ENCODE measurements around the gene STXBP2.

The STXBP2 gene

DNA sequence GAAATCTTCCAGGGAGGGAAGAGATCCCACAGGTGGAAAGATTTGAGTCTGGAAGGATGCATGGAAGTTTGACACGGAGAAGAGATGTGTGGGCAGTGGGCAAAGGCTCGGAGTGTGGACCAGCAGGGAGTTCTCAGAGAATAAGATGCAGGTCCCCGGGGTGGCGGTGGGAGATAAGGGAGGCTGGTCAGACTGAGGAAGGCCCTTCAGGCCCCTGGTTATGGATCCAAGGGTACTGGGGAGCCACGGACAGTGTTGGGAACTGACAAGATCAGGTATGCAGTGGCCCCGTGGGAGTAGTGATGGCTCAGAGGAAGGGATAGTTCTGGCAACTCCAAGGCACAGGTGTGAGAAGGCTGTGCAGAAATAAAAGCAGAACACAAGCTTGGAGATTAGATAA, 38.7 kb upstream of the STXBP2 start:
- no peak overlapping the region for H3K4me3 ChIP-seq (ENCODE audit: low read depth, low read length)
- TF ChIP-seq, protein P1, sequence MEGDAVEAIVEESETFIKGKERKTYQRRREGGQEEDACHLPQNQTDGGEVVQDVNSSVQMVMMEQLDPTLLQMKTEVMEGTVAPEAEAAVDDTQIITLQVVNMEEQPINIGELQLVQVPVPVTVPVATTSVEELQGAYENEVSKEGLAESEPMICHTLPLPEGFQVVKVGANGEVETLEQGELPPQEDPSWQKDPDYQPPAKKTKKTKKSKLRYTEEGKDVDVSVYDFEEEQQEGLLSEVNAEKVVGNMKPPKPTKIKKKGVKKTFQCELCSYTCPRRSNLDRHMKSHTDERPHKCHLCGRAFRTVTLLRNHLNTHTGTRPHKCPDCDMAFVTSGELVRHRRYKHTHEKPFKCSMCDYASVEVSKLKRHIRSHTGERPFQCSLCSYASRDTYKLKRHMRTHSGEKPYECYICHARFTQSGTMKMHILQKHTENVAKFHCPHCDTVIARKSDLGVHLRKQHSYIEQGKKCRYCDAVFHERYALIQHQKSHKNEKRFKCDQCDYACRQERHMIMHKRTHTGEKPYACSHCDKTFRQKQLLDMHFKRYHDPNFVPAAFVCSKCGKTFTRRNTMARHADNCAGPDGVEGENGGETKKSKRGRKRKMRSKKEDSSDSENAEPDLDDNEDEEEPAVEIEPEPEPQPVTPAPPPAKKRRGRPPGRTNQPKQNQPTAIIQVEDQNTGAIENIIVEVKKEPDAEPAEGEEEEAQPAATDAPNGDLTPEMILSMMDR (IDR thresholded peaks at IDR 0.05; ENCODE audit: borderline replicate concordance, insufficient read depth, low read depth, low read length) = no peak

DNA sequence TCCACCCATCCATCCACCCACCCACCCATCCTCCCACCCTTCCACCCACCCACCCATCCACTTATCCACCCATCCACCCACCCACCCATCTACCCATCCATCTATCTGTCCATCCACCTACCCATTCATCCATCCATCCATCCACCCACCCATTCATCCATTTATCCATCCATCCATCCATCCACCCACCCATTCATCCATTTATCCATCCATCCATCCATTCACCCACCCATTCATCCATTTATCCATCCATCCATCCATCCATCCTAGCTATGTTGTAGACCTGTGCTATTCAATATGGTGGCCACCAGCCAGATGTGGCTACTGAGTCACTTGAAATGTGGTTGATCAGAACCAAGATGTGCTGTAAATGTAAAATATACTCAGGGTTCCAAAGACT, 36.2 kb upstream of the STXBP2 start:
- no peak overlapping the region for H3K4me3 ChIP-seq (ENCODE audit: low read depth, low read length)
- TF ChIP-seq, protein P1 (IDR thresholded peaks at IDR 0.05; ENCODE audit: borderline replicate concordance, insufficient read depth, low read depth, low read length) = no peak

DNA sequence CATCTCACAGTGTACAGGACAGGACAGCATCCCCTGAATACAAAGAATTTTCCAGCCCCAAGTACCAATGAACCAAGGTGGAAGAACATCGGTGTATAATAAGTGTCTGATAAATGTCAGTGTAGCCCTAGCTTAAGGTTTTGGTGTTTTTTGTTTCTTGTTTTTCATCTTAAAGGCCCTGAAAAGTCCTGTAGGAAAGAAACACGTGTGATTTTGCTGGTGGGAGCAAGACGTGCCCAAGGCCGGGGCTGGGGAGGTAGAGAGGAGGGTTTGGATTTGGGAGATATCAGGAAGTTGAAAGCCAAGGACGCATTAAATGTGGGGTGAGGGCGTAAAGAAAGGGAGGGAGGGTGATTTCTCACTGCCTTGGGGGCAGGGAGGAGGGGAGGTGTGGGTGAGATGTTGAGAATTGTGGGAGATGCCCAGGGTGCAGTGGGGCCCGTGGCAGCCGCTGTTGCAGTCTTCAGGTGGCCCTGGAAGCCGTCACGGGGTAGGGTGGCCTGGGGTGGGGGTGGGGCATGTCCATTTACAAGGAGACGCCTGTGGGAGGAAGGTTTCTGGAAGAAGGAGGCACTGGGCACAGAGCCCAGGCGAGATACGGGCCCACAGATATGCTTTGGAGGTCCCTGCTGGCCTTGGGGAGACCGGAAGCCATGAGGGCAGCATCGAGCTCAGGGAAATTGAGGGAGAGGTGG, 34.5 kb upstream of the STXBP2 start:
- TF ChIP-seq, protein P1 (IDR thresholded peaks at IDR 0.05; ENCODE audit: borderline replicate concordance, insufficient read depth, low read depth, low read length) = no peak
- no peak overlapping the region for H3K4me3 ChIP-seq (ENCODE audit: low read depth, low read length)

DNA sequence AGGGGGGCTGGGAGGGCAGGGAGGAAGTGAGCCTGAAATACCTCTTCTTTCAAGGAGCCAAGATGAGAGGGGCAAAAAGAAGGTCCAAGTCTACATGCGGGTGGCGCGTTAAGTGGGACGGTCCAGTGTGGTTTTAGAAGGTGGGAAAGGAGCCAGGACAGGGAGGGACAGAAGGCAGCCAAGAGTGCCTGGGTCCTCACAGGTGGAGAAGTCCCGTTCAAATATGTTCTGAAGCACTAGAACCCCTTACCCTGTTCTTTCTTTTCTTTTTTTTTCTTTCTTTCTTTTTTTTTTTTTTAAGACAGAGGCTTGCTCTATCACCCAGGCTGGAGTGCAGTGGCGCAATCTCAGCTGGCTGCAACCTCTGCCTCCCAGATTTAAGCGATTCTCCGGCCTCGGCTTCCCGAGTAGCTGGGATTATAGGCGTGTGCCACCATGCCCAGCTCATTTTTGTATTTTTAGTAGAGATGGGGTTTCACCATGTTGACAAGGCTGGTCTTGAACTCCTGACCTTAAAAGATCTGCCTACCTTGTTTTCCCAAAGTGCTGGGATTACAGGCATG, 33.9 kb upstream of the STXBP2 start:
- TF ChIP-seq, protein P1 (IDR thresholded peaks at IDR 0.05; ENCODE audit: borderline replicate concordance, insufficient read depth, low read depth, low read length) = no peak
- no peak overlapping the region for H3K4me3 ChIP-seq (ENCODE audit: low read depth, low read length)

DNA sequence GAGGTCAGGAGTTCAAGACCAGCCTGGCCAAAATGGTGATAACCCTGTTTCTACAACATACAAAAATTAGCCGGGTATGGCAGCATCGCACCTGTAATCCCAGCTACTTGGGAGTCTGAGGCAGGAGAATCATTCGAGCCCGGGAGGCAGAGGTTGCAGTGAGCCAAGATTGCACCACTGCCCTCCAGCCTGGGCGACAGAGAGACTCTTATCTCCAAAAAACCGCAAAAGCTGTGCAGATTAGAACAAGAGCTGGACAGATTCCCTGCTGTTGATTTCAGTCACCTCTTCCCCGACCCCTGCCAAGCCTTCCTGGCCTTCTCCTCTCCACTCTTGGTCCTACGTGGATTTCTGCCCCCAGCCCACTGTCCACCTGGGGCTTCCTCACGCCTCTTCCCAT, 33.0 kb upstream of the STXBP2 start:
- H3K4me3 ChIP-seq (ENCODE audit: low read depth, low read length) = no peak overlapping the region
- TF ChIP-seq, protein P1 (IDR thresholded peaks at IDR 0.05; ENCODE audit: borderline replicate concordance, insufficient read depth, low read depth, low read length) = no peak

DNA sequence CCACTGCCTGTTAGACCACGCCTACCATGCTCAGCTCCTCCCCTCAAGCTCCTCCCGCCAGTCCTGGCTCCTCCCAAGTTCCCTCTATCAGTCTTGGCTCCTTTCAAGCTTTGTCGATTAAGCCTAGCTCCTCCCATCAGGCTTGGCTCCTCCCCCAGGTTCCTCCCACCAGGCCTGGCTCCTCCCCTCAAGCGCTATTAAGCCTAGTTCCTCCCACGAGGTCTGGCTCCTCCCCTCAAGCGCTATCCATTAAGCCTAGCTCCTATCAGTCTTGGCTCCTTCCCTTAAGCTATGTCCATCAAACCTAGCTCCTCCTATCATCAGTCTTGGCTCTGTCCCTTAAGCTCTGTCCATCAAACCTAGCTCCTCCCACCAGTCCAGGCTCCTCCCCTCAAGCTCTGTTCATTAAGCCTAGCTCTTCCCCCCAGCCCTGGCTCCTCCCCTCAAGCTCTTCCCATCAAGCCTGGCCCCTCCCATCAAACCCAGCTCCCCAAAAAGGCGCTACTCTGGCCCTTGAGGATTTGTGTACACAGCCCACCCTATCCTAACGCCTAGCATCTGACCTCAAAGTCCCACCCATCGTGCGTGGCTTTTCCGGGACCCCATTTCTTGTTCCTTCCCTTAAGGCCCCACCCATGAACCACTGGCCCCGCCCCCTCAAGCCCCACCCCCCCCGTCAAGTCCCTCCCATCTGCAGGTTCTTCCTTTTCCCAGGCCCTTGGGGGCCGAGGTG, 31.3 kb upstream of the STXBP2 start:
- H3K4me3 ChIP-seq (ENCODE audit: low read depth, low read length) = no peak overlapping the region
- TF ChIP-seq, protein P1 (IDR thresholded peaks at IDR 0.05; ENCODE audit: borderline replicate concordance, insufficient read depth, low read depth, low read length) = no peak

Measured in GM12875 (cell line).